Mesenteric fat pad (tissue), 1 donor: Measurements from ENCODE around the gene WDR55. TPM values are rescaled to one million over a fixed set of nuclear protein-coding genes. Genes with fewer than 3 reads are reported as not detected.
A peak's percentile ranks its signal among the peaks of the same experiment; 100 is the strongest.
"Not testable (repeated sequence)": the region's sequence is repeated elsewhere in the genome, so short reads cannot be mapped to it uniquely, and the experiment has no call there.

Experiments used
- DNase-seq: peaks from one replicate; pipeline ENCODE4 v3.0.0-alpha.2; 2020; ENCODE audit warnings: low spot score
- total RNA-seq: library from RNA; stranded (reverse); fragmentation: NEBNext Ultra II Directional; extraction: Animal tissue kit (Norgen Biotek cat#: 25700); gene quantifications from one replicate; pipeline ENCODE4 v1.2.1, GENCODE V29; 2021
- donor health status: DM: yes; HTN: yes; CAD: no.

WDR55 gene
- total RNA-seq, 1 donor from 2014 or later: 23.4 TPM

- DNase-seq: no peak
Measured at GRCh38 chr5:140642718-140643117, 22.0 kb upstream of the WDR55 start.

GRCh38 chr5:140647042-140647419, 17.7 kb upstream of the WDR55 start:
- DNase-seq: no peak

- DNase-seq: no peak
Measured at GRCh38 chr5:140658870-140659269, 5.8 kb upstream of the WDR55 start.

GRCh38 chr5:140660371-140660770, 4.3 kb upstream of the WDR55 start:
- DNase-seq: not testable (repeated sequence)

- DNase-seq: no peak
Measured at GRCh38 chr5:140664030-140664358, 710 bp upstream of the WDR55 start.

- not testable (repeated sequence) for DNase-seq
Measured at GRCh38 chr5:140671035-140671434, 6.3 kb downstream of the WDR55 start.

GRCh38 chr5:140671472-140672125, 6.9 kb downstream of the WDR55 start:
- no peak for DNase-seq

GRCh38 chr5:140672455-140673186, 7.9 kb downstream of the WDR55 start:
- no peak for DNase-seq

GRCh38 chr5:140673187-140673976, 8.7 kb downstream of the WDR55 start, which contains the start of gene DND1:
DND1 (minus strand) TSS chr5:140673576; CDS start chr5:140673542, 34 bp downstream.
- no peak for DNase-seq

GRCh38 chr5:140674211-140674610, 9.5 kb downstream of the WDR55 start:
- no peak for DNase-seq

- DNase-seq: no peak
Measured at GRCh38 chr5:140674629-140675028, 9.9 kb downstream of the WDR55 start.

- DNase-seq: no peak
Measured at GRCh38 chr5:140677947-140678346, 13.2 kb downstream of the WDR55 start.

- no peak for DNase-seq
Measured at GRCh38 chr5:140678993-140679392, 14.3 kb downstream of the WDR55 start.

- DNase-seq: no peak
Measured at GRCh38 chr5:140690376-140690932, 25.8 kb downstream of the WDR55 start.

GRCh38 chr5:140690941-140691924, 26.5 kb downstream of the WDR55 start, which contains the start of the genes HARS1 and HARS2:
HARS1 (minus strand) TSS chr5:140691370; CDS start chr5:140691304, 66 bp downstream.
HARS2 (plus strand) TSS chr5:140691455; CDS start chr5:140691649, 194 bp downstream.
- DNase-seq: peak; percentile 94

- DNase-seq: no peak
Measured at GRCh38 chr5:140694276-140694675, 29.6 kb downstream of the WDR55 start.

- no peak for DNase-seq
Measured at GRCh38 chr5:140696891-140697492, 32.3 kb downstream of the WDR55 start.

GRCh38 chr5:140700177-140701144, 35.8 kb downstream of the WDR55 start, which contains the start of gene ZMAT2:
ZMAT2 (plus strand) TSS chr5:140700447; CDS start chr5:140700461, 14 bp downstream.
- peak; percentile 93 for DNase-seq

GRCh38 chr5:140707812-140708211, 43.1 kb downstream of the WDR55 start:
- no peak for DNase-seq
